ENCODE measurements around the gene PKDCC. TPM values are rescaled to one million over a fixed set of nuclear protein-coding genes. Genes with fewer than 3 reads are reported as not detected.
"Not testable (repeated sequence)": the region's sequence is repeated elsewhere in the genome, so short reads cannot be mapped to it uniquely, and the experiment has no call there.

Gene PKDCC
- total RNA-seq, 1 donor from 2014 or later, result 89.2 TPM

GRCh38 chr2:42073739-42074503, 26.1 kb downstream of the PKDCC start:
- Histone ChIP-seq H3K9me3 (ENCODE audit: control insufficient read depth in 3 of 3, low read length in 3 of 3) (no peaks in the 10 kb centered on the region), H3K4me1 (ENCODE audit: control insufficient read depth in 3 of 3, insufficient read depth in 3 of 3, low read length in 3 of 3) (peaks cover 29 to 37% (median 34%) of the 10 kb centered on the region in 3 donors), H3K9ac (ENCODE audit: low read depth in 1 of 3, low read length in 3 of 3) (no peak overlapping the region), H3K36me3 (ENCODE audit: control insufficient read depth in 3 of 3, insufficient read depth in 3 of 3, low read length in 3 of 3) (no peaks in the 10 kb centered on the region), H3K4me3 (ENCODE audit: low read length in 3 of 3) (peak overlapping the region in 1 of 3 donors; percentile 22), H3K27ac (ENCODE audit: low read depth, low read length) (peak overlapping the region; percentile 85), H3K27me3 (ENCODE audit: control insufficient read depth in 3 of 3, insufficient read depth in 3 of 3, low read length in 3 of 3) (no peaks in the 10 kb centered on the region)

- H3K9ac ChIP-seq (ENCODE audit: low read depth in 1 of 3, low read length in 3 of 3), result no peak overlapping the region
- peaks cover 29 to 37% (median 34%) of the 10 kb centered on the region in 3 donors for H3K4me1 ChIP-seq (ENCODE audit: control insufficient read depth in 3 of 3, insufficient read depth in 3 of 3, low read length in 3 of 3)
- H3K4me3 ChIP-seq (ENCODE audit: low read length in 3 of 3), result no peak overlapping the region
- H3K27ac ChIP-seq (ENCODE audit: low read depth, low read length), result no peak overlapping the region
- H3K36me3 ChIP-seq (ENCODE audit: control insufficient read depth in 3 of 3, insufficient read depth in 3 of 3, low read length in 3 of 3), result no peaks in the 10 kb centered on the region
- no peaks in the 10 kb centered on the region for H3K27me3 ChIP-seq (ENCODE audit: control insufficient read depth in 3 of 3, insufficient read depth in 3 of 3, low read length in 3 of 3)
- H3K9me3 ChIP-seq (ENCODE audit: control insufficient read depth in 3 of 3, low read length in 3 of 3), result no peaks in the 10 kb centered on the region
Observed at GRCh38 chr2:42074661-42075060, 26.8 kb downstream of the PKDCC start.

GRCh38 chr2:42076357-42077225, 28.8 kb downstream of the PKDCC start:
- peaks cover 28 to 36% (median 33%) of the 10 kb centered on the region in 3 donors for H3K4me1 ChIP-seq (ENCODE audit: control insufficient read depth in 3 of 3, insufficient read depth in 3 of 3, low read length in 3 of 3)
- no peak overlapping the region for H3K27ac ChIP-seq (ENCODE audit: low read depth, low read length)
- no peaks in the 10 kb centered on the region for H3K36me3 ChIP-seq (ENCODE audit: control insufficient read depth in 3 of 3, insufficient read depth in 3 of 3, low read length in 3 of 3)
- no peak overlapping the region for H3K4me3 ChIP-seq (ENCODE audit: low read length in 3 of 3)
- no peaks in the 10 kb centered on the region for H3K27me3 ChIP-seq (ENCODE audit: control insufficient read depth in 3 of 3, insufficient read depth in 3 of 3, low read length in 3 of 3)
- no peak overlapping the region for H3K9ac ChIP-seq (ENCODE audit: low read depth in 1 of 3, low read length in 3 of 3)
- H3K9me3 ChIP-seq (ENCODE audit: control insufficient read depth in 3 of 3, low read length in 3 of 3), result no peaks in the 10 kb centered on the region

GRCh38 chr2:42077343-42077742, 29.5 kb downstream of the PKDCC start:
- Histone ChIP-seq H3K9ac (ENCODE audit: low read depth in 1 of 3, low read length in 3 of 3) (no peak overlapping the region), H3K4me3 (ENCODE audit: low read length in 3 of 3) (no peak overlapping the region), H3K27ac (ENCODE audit: low read depth, low read length) (no peak overlapping the region), H3K4me1 (ENCODE audit: control insufficient read depth in 3 of 3, insufficient read depth in 3 of 3, low read length in 3 of 3) (peaks cover 21 to 29% (median 25%) of the 10 kb centered on the region in 3 donors), H3K9me3 (ENCODE audit: control insufficient read depth in 3 of 3, low read length in 3 of 3) (no peaks in the 10 kb centered on the region), H3K27me3 (ENCODE audit: control insufficient read depth in 3 of 3, insufficient read depth in 3 of 3, low read length in 3 of 3) (no peaks in the 10 kb centered on the region), H3K36me3 (ENCODE audit: control insufficient read depth in 3 of 3, insufficient read depth in 3 of 3, low read length in 3 of 3) (no peaks in the 10 kb centered on the region)

GRCh38 chr2:42079737-42080287, 32.0 kb downstream of the PKDCC start:
- H3K27ac ChIP-seq (ENCODE audit: low read depth, low read length), result no peak overlapping the region
- H3K4me3 ChIP-seq (ENCODE audit: low read length in 3 of 3), result no peak overlapping the region
- no peak overlapping the region for H3K9ac ChIP-seq (ENCODE audit: low read depth in 1 of 3, low read length in 3 of 3)
- no peaks in the 10 kb centered on the region for H3K9me3 ChIP-seq (ENCODE audit: control insufficient read depth in 3 of 3, low read length in 3 of 3)
- peaks cover 2 to 7% (median 3%) of the 10 kb centered on the region in 3 donors for H3K4me1 ChIP-seq (ENCODE audit: control insufficient read depth in 3 of 3, insufficient read depth in 3 of 3, low read length in 3 of 3)
- no peaks in the 10 kb centered on the region for H3K27me3 ChIP-seq (ENCODE audit: control insufficient read depth in 3 of 3, insufficient read depth in 3 of 3, low read length in 3 of 3)
- H3K36me3 ChIP-seq (ENCODE audit: control insufficient read depth in 3 of 3, insufficient read depth in 3 of 3, low read length in 3 of 3), result no peaks in the 10 kb centered on the region

GRCh38 chr2:42081151-42081550, 33.3 kb downstream of the PKDCC start:
- not testable (repeated sequence) for H3K9me3 ChIP-seq (ENCODE audit: control insufficient read depth in 3 of 3, low read length in 3 of 3); H3K36me3 ChIP-seq (ENCODE audit: control insufficient read depth in 3 of 3, insufficient read depth in 3 of 3, low read length in 3 of 3); H3K4me3 ChIP-seq (ENCODE audit: low read length in 3 of 3); H3K4me1 ChIP-seq (ENCODE audit: control insufficient read depth in 3 of 3, insufficient read depth in 3 of 3, low read length in 3 of 3); H3K27ac ChIP-seq (ENCODE audit: low read depth, low read length); H3K27me3 ChIP-seq (ENCODE audit: control insufficient read depth in 3 of 3, insufficient read depth in 3 of 3, low read length in 3 of 3); H3K9ac ChIP-seq (ENCODE audit: low read depth in 1 of 3, low read length in 3 of 3)

- Histone ChIP-seq H3K9ac (ENCODE audit: low read depth in 1 of 3, low read length in 3 of 3) (no peak overlapping the region), H3K9me3 (ENCODE audit: control insufficient read depth in 3 of 3, low read length in 3 of 3) (no peaks in the 10 kb centered on the region), H3K36me3 (ENCODE audit: control insufficient read depth in 3 of 3, insufficient read depth in 3 of 3, low read length in 3 of 3) (no peaks in the 10 kb centered on the region), H3K27ac (ENCODE audit: low read depth, low read length) (no peak overlapping the region), H3K27me3 (ENCODE audit: control insufficient read depth in 3 of 3, insufficient read depth in 3 of 3, low read length in 3 of 3) (no peaks in the 10 kb centered on the region), H3K4me1 (ENCODE audit: control insufficient read depth in 3 of 3, insufficient read depth in 3 of 3, low read length in 3 of 3) (peaks cover 7 to 10% (median 7%) of the 10 kb centered on the region in 3 donors), H3K4me3 (ENCODE audit: low read length in 3 of 3) (no peak overlapping the region)
Observed at GRCh38 chr2:42082016-42082415, 34.2 kb downstream of the PKDCC start.

GRCh38 chr2:42084231-42084671, 36.4 kb downstream of the PKDCC start:
- no peaks in the 10 kb centered on the region for H3K36me3 ChIP-seq (ENCODE audit: control insufficient read depth in 3 of 3, insufficient read depth in 3 of 3, low read length in 3 of 3)
- H3K4me3 ChIP-seq (ENCODE audit: low read length in 3 of 3), result no peak overlapping the region
- no peaks in the 10 kb centered on the region for H3K27me3 ChIP-seq (ENCODE audit: control insufficient read depth in 3 of 3, insufficient read depth in 3 of 3, low read length in 3 of 3)
- no peaks in the 10 kb centered on the region for H3K9me3 ChIP-seq (ENCODE audit: control insufficient read depth in 3 of 3, low read length in 3 of 3)
- peaks cover 7 to 10% (median 7%) of the 10 kb centered on the region in 3 donors for H3K4me1 ChIP-seq (ENCODE audit: control insufficient read depth in 3 of 3, insufficient read depth in 3 of 3, low read length in 3 of 3)
- H3K9ac ChIP-seq (ENCODE audit: low read depth in 1 of 3, low read length in 3 of 3), result no peak overlapping the region
- H3K27ac ChIP-seq (ENCODE audit: low read depth, low read length), result no peak overlapping the region

- H3K27ac ChIP-seq (ENCODE audit: low read depth, low read length); H3K9ac ChIP-seq (ENCODE audit: low read depth in 1 of 3, low read length in 3 of 3); H3K36me3 ChIP-seq (ENCODE audit: control insufficient read depth in 3 of 3, insufficient read depth in 3 of 3, low read length in 3 of 3); H3K9me3 ChIP-seq (ENCODE audit: control insufficient read depth in 3 of 3, low read length in 3 of 3); H3K4me1 ChIP-seq (ENCODE audit: control insufficient read depth in 3 of 3, insufficient read depth in 3 of 3, low read length in 3 of 3); H3K27me3 ChIP-seq (ENCODE audit: control insufficient read depth in 3 of 3, insufficient read depth in 3 of 3, low read length in 3 of 3); H3K4me3 ChIP-seq (ENCODE audit: low read length in 3 of 3): not testable (repeated sequence)
Observed at GRCh38 chr2:42085070-42085469, 37.2 kb downstream of the PKDCC start.
